Right hindlimb (tissue), 1 donor: ENCODE measurements around the gene TGIF1.

ENCODE experiments used
- DNase-seq: peaks from one replicate; pipeline ENCODE4 v3.0.0-alpha.2; 2018

TGIF1 gene

GRCh38 chr18:3489462-3489861 lies 39.5 kb downstream of the TGIF1 start:
- DNase-seq = no peak

GRCh38 chr18:3491981-3492555 lies 42.1 kb downstream of the TGIF1 start:
- DNase-seq = no peak

GRCh38 chr18:3492721-3493120 lies 42.7 kb downstream of the TGIF1 start:
- DNase-seq = no peak

DNA sequence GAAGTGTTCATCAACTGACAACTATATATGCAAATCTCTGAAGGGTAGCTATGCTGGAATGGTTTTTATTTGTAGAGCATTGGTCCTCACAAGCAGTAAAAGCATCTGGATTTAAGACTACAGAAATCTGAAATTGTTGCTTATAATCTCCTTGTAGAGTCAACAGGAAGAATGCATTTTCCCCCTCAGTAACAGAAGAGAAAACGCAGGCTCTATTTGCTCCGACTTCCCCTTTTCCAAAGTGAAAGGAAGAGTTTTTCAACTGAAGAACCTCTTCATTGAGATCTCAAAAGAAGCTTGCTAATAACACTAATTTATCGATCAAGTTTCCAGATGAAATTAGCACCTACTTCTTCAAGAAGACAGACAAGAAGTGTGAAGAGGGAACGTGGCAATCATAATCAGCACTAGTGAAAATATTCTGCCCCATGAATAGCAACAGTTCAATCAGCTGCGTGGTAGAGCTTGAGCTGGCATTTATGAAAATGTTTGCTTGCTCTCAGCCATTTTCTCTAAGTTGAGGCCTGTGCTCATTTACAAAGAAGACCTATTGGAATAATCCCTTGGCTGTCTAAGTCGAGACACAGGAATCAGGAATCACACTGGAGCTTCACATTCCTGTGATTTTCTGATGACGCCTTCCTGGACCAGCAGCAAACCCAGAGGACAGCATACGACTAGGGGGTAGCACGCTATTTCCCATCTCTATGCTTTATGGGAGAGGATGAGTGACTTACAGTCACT lies 43.7 kb downstream of the TGIF1 start:
- no peak for DNase-seq

- DNase-seq = no peak
Observed at GRCh38 chr18:3494245-3494526, 44.2 kb downstream of the TGIF1 start.

- DNase-seq = no peak
Observed at GRCh38 chr18:3494569-3494968, 44.6 kb downstream of the TGIF1 start.

DNA sequence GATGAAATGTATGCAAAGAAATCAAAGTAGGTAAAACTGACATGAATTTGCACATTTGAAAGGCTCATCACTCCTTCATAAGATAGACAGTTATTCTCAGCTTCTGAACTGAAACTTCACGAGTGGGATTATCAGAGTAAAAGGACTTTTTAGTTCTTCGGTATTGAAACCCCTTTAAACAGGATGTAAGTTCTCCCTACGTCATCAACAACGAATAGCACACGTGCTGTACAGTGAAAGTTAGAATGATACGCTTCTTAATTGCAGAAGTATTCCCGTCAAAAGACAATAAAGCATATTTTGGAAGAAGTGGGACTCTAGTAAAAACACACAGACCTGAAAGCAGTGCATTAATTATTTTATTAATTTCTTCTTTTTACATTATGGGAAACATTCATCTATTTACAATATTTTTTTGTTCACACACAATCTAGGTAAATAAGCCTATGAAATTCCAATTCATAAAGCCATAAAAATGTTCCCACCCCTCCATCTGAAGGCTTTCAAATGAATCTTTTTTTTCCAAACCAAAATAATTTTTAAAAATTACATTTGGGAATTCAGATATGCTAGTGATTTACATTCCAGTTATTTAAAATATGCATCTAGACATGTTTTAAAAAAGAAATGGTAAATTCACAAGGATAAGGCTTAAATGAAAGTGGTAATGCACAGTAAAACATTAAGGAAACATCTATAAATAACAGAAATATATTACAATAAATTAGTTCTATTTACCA lies 45.9 kb downstream of the TGIF1 start:
- no peak for DNase-seq

DNA sequence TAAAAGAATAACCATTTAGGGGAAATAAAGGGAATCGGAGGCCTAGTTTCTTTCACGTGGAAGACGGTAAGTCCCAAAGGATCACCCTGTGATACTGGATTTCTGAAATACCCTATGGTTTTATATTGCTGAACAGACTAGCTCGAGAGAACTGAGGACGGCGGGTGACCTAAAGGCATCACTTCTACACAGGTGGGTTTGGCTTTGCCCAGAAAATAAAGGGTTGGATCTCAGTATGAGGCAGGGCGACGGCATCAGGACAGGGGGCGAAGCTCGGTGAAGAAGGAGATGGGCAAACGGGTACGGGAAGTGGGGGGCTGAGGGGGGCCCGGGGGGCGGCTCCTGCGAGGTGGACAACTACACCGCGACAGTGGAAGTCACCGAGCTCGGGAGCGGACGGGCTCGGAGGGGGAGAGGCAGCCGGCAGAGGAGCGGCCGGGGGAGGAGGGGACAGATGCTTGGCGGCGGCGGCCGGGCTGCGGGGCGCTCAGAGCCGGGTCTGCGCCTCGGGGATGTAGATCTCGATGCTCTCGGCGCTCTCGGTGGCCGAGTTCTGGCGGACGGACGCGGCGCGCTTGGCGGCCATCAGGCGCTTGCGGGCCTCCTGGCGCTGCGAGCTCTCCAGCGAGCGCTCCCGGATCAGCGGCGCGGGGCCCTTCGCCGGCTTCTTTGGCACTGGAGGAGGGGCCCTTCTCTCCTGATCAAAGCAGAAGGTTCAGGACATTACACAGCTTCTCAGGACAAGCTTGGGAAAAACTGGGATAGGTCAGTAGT lies 48.9 kb downstream of the TGIF1 start:
- DNase-seq = peak; percentile 65

DNA sequence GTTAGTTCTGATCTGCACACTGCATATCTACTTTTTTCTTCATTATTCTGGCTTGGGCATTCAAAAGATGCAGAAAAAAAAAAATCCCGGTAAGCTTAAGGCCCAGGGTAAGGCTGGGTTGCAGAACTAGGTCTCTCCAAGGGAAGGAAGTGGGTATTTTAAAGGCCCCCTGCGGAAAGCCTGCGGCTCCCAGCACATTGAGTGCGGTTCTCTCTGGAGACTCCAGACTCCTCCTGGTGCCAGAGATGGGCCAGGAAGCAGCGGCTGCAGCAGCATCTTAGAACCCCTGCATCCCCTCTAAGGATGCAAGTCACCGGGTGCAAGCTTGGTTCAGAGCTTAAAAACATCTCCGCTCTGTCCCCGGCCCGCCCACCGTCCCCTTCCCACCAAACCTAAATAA lies 49.5 kb downstream of the TGIF1 start:
- no peak for DNase-seq

DNA sequence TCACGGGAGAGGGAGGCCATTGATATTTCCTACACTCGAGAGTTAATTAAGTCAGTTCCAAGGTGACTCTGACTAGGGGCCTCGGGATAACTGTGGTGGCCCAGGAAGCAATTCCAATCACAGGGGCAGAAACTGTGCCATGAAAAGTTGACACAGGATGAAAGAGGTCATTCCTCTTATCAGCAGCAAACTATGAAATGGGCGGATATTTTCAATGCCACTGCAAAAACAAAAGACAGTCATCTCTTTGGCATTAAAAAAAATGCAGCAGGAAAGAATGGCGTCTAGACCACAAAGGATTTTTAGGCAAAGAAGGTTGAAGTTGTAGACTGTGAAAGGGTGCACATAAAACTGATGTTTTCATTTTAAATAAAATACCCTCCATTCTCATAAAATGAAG lies 50.0 kb downstream of the TGIF1 start:
- no peak for DNase-seq

DNA sequence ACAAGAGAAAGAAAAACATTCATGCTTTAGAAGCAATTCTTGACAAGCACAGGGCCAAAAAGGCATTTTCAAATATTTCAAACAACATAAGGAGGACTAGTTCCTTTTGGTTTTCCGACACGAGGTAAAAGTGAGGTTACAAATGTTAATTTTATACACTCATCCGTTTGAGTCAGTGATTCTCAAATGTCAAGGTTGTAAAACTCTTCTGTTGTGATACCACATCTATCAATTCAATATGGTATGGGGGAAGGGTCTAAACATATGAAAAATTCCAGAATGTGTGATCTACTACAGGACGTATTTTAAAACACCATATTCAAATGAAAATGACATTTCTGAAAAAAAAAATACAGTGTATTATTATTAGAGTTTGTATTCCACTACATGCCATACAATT lies 52.7 kb downstream of the TGIF1 start:
- no peak for DNase-seq

DNA sequence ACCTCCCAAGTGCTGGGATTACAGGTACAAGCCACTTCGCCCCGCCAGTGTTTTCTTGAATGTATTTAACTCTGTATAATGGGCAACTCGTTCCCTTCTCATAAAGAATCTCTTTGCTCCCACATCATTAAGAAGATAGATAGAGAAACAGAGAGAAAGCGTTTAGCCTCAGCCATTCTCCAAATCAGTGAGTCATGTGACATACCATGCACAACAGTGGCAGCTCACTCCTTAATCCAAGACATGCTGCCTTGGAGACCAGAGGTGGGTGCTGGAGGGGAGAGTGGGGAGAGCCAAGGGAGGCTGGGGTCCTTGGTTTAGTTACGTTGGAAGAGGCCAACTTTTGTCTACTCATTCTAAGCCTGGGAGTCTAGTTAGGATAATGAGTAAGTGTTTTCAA lies 54.7 kb downstream of the TGIF1 start:
- no peak for DNase-seq

- no peak for DNase-seq
Observed at GRCh38 chr18:3508576-3509549, 58.9 kb downstream of the TGIF1 start.
